ELR (cell line): Measurements from ENCODE around the gene AIF1L.
A peak's percentile ranks its signal among the peaks of the same experiment; 100 is the strongest.

Experiments
- DNase-seq: peaks from one replicate; pipeline ENCODE4 v3.0.0-alpha.2; 2015; ENCODE audit warnings: low read depth

AIF1L gene

GRCh38 chr9:131078427-131079366, 17.6 kb upstream of the AIF1L start:
- no peak for DNase-seq

- DNase-seq: no peak
These were observed 15.7 kb upstream of the AIF1L start for GRCh38 chr9:131080589-131080988.

- DNase-seq: no peak
These were observed 14.5 kb upstream of the AIF1L start for GRCh38 chr9:131081868-131082267.

GRCh38 chr9:131082774-131083512, 13.4 kb upstream of the AIF1L start:
- no peak for DNase-seq

GRCh38 chr9:131084661-131085369, 11.5 kb upstream of the AIF1L start:
- no peak for DNase-seq

GRCh38 chr9:131085370-131086122, 10.8 kb upstream of the AIF1L start:
- no peak for DNase-seq

GRCh38 chr9:131087354-131087893, 8.9 kb upstream of the AIF1L start:
- DNase-seq: no peak

- DNase-seq: no peak
These were observed 6.1 kb upstream of the AIF1L start for GRCh38 chr9:131090025-131090787.

- DNase-seq: no peak
These were observed 4.9 kb upstream of the AIF1L start for GRCh38 chr9:131091352-131091992.

- no peak for DNase-seq
These were observed 4.3 kb upstream of the AIF1L start for GRCh38 chr9:131092030-131092429.

- DNase-seq: no peak
These were observed 3.5 kb upstream of the AIF1L start for GRCh38 chr9:131092548-131093440.

- DNase-seq: no peak
These were observed 2.3 kb upstream of the AIF1L start for GRCh38 chr9:131094015-131094414.

GRCh38 chr9:131094622-131095021, 1.7 kb upstream of the AIF1L start:
- DNase-seq: peak; percentile 59

- no peak for DNase-seq
These were observed 564 bp upstream of the AIF1L start for GRCh38 chr9:131095666-131096268.

GRCh38 chr9:131097126-131097947, 1.0 kb downstream of the AIF1L start:
- DNase-seq: no peak

GRCh38 chr9:131097948-131098278, 1.6 kb downstream of the AIF1L start:
- DNase-seq: no peak

- DNase-seq: no peak
These were observed 2.2 kb downstream of the AIF1L start for GRCh38 chr9:131098391-131099101.
